HG02623 (cell line): ENCODE data around the gene BCO1.

Source experiments
- ATAC-seq: cut with Tn5 transposase; IDR thresholded peaks from one replicate; pipeline ENCODE4 v1.9.1; 2021; ENCODE audit warnings: moderate library complexity; ENCODE audit not compliant: unreplicated experiment

BCO1 gene

GRCh38 chr16:81273223-81273950, 34.9 kb downstream of the BCO1 start:
- ATAC-seq: no peak

GRCh38 chr16:81275064-81275532, 36.6 kb downstream of the BCO1 start:
- ATAC-seq: no peak

- ATAC-seq: no peak
These were observed 37.3 kb downstream of the BCO1 start for GRCh38 chr16:81275795-81276194.

- ATAC-seq: no peak
These were observed 37.8 kb downstream of the BCO1 start for GRCh38 chr16:81276323-81276722.

- ATAC-seq: no peak
These were observed 39.1 kb downstream of the BCO1 start for GRCh38 chr16:81277541-81278080.

GRCh38 chr16:81278526-81278925, 40.0 kb downstream of the BCO1 start:
- no peak for ATAC-seq

- ATAC-seq: no peak
These were observed 40.9 kb downstream of the BCO1 start for GRCh38 chr16:81279392-81279791.

- no peak for ATAC-seq
These were observed 41.9 kb downstream of the BCO1 start for GRCh38 chr16:81280393-81280792.

- no peak for ATAC-seq
These were observed 44.6 kb downstream of the BCO1 start for GRCh38 chr16:81283044-81283443.

GRCh38 chr16:81284995-81285600, 46.6 kb downstream of the BCO1 start:
- no peak for ATAC-seq

GRCh38 chr16:81286190-81286589, 47.7 kb downstream of the BCO1 start:
- no peak for ATAC-seq

- no peak for ATAC-seq
These were observed 52.6 kb downstream of the BCO1 start for GRCh38 chr16:81291117-81291516.

GRCh38 chr16:81292936-81293335, 54.4 kb downstream of the BCO1 start:
- no peak for ATAC-seq

- ATAC-seq: no peak
These were observed 55.7 kb downstream of the BCO1 start for GRCh38 chr16:81293909-81294802.

- ATAC-seq: no peak
These were observed 58.1 kb downstream of the BCO1 start for GRCh38 chr16:81296631-81297030.

- no peak for ATAC-seq
These were observed 69.3 kb downstream of the BCO1 start for GRCh38 chr16:81307770-81308169.

- ATAC-seq: no peak
These were observed 71.7 kb downstream of the BCO1 start for GRCh38 chr16:81310045-81310644.

GRCh38 chr16:81311762-81312161, 73.3 kb downstream of the BCO1 start:
- no peak for ATAC-seq

- ATAC-seq: no peak
These were observed 75.5 kb downstream of the BCO1 start for GRCh38 chr16:81313701-81314602.
